OCI-LY3 (cell line): ENCODE measurements around the gene PYY.

ENCODE experiments used
- H2AFZ ChIP-seq: fragments of 200-600, 300-600 bp; shearing (Covaris generic); 2 replicates; pipeline ENCODE4 v1.6.0; 2014; ENCODE audit warnings: antibody characterized with exemption, low read depth, low read length
- H3K27ac ChIP-seq: fragments of 200-600, 300-600 bp; sonication (generic); 2 replicates; pipeline ENCODE4 v1.5.1; 2014; ENCODE audit warnings: mild to moderate bottlenecking, low read length, moderate library complexity, mixed read lengths
- H3K27me3 ChIP-seq: fragments of 200-600, 300-600 bp; sonication (generic); 2 replicates; pipeline ENCODE4 v1.6.1; 2014; ENCODE audit warnings: low read depth, low read length, mixed read lengths
- H3K36me3 ChIP-seq: fragments of 200-600, 300-600 bp; sonication (generic); replicated peaks from 2 replicates; pipeline ENCODE3; 2014; ENCODE audit warnings: low read depth, low read length, mixed read lengths
- H3K4me1 ChIP-seq: fragments of 300-600, 200-600 bp; sonication (generic); 2 replicates; pipeline ENCODE4 v1.6.1; 2014; ENCODE audit warnings: low read length, mixed read lengths
- H3K4me2 ChIP-seq: fragments of 200-600, 300-600 bp; sonication (generic); 2 replicates; pipeline ENCODE4 v1.6.1; 2014; ENCODE audit warnings: low read length, mixed read lengths
- H3K4me3 ChIP-seq: fragments of 300-600, 200-600 bp; sonication (generic); 2 replicates; pipeline ENCODE4 v1.5.1; 2014; ENCODE audit warnings: antibody characterized with exemption, mild to moderate bottlenecking, low read length, moderate library complexity
- H3K79me2 ChIP-seq: fragments of 300-600, 200-600 bp; shearing (Covaris generic); 2 replicates; pipeline ENCODE4 v1.6.1; 2014; ENCODE audit warnings: mild to moderate bottlenecking, low read length, mixed read lengths
- H3K9ac ChIP-seq: fragments of 300-600, 200-600 bp; shearing (Covaris generic); 2 replicates; pipeline ENCODE4 v1.6.0; 2014; ENCODE audit warnings: mild to moderate bottlenecking, low read length, moderate library complexity
- H3K9me3 ChIP-seq: fragments of 200-600, 300-600 bp; shearing (Covaris generic); 2 replicates; pipeline ENCODE4 v1.6.1; 2014; ENCODE audit warnings: low read length, mixed read lengths; ENCODE audit not compliant: insufficient read depth
- H4K20me1 ChIP-seq: fragments of 200-600, 300-600 bp; sonication (generic); 2 replicates; pipeline ENCODE4 v1.6.1; 2016; ENCODE audit warnings: low read length, mixed read lengths; ENCODE audit not compliant: insufficient read depth
- CTCF ChIP-seq: fragments of 200-600, 300-600 bp; sonication (generic); IDR thresholded peaks from 2 replicates; pipeline ENCODE4 v1.5.1; 2014; ENCODE audit warnings: antibody characterized with exemption, low read length, low read depth
- EZH2phosphoT487 ChIP-seq: fragments of 200-600 bp; shearing (Covaris generic); IDR thresholded peaks from 2 replicates; pipeline ENCODE4 v1.6.1; 2018; ENCODE audit warnings: antibody characterized with exemption, mixed run types, low read depth

PYY gene

GRCh38 chr17:43935204-43935925 is 18.4 kb downstream of the PYY start:
- no peak overlapping the region for H2AFZ ChIP-seq
- no peak overlapping the region for H3K9ac ChIP-seq
- 0 out of 2 replicates have a peak, but pooled peaks cover 4% of the 10 kb centered on the region for H3K4me1 ChIP-seq
- H3K4me2 ChIP-seq, result no peak overlapping the region
- H3K9me3 ChIP-seq, result no peaks in the 10 kb centered on the region
- no peaks in the 10 kb centered on the region for H4K20me1 ChIP-seq
- H3K27me3 ChIP-seq, result no peaks in the 10 kb centered on the region
- H3K4me3 ChIP-seq, result no peak overlapping the region
- no peak for TF ChIP-seq EZH2phosphoT487
- TF ChIP-seq CTCF, result no peak
- H3K79me2 ChIP-seq, result no peaks in the 10 kb centered on the region
- H3K27ac ChIP-seq, result no peak overlapping the region
- no peaks in the 10 kb centered on the region for H3K36me3 ChIP-seq

GRCh38 chr17:43932923-43933322 is 20.8 kb downstream of the PYY start:
- H3K4me3 ChIP-seq, result no peak overlapping the region
- no peak overlapping the region for H3K9ac ChIP-seq
- H3K9me3 ChIP-seq, result no peaks in the 10 kb centered on the region
- TF ChIP-seq EZH2phosphoT487 (no peak), CTCF (no peak)
- H3K79me2 ChIP-seq, result no peaks in the 10 kb centered on the region
- no peak overlapping the region for H3K27ac ChIP-seq
- no peaks in the 10 kb centered on the region for H3K4me1 ChIP-seq
- no peak overlapping the region for H3K4me2 ChIP-seq
- no peaks in the 10 kb centered on the region for H4K20me1 ChIP-seq
- no peak overlapping the region for H2AFZ ChIP-seq
- H3K27me3 ChIP-seq, result no peaks in the 10 kb centered on the region
- H3K36me3 ChIP-seq, result no peaks in the 10 kb centered on the region

GRCh38 chr17:43932357-43932756 is 21.4 kb downstream of the PYY start:
- no peak overlapping the region for H3K4me2 ChIP-seq
- H3K4me3 ChIP-seq, result no peak overlapping the region
- no peaks in the 10 kb centered on the region for H3K9me3 ChIP-seq
- H3K9ac ChIP-seq, result no peak overlapping the region
- TF ChIP-seq CTCF (no peak), EZH2phosphoT487 (no peak)
- H3K79me2 ChIP-seq, result no peaks in the 10 kb centered on the region
- no peak overlapping the region for H2AFZ ChIP-seq
- no peaks in the 10 kb centered on the region for H3K36me3 ChIP-seq
- H3K4me1 ChIP-seq, result no peaks in the 10 kb centered on the region
- no peaks in the 10 kb centered on the region for H4K20me1 ChIP-seq
- no peak overlapping the region for H3K27ac ChIP-seq
- no peaks in the 10 kb centered on the region for H3K27me3 ChIP-seq

- H4K20me1 ChIP-seq, result no peaks in the 10 kb centered on the region
- H3K27me3 ChIP-seq, result no peaks in the 10 kb centered on the region
- H3K9ac ChIP-seq, result no peak overlapping the region
- no peak for TF ChIP-seq EZH2phosphoT487
- TF ChIP-seq CTCF, result no peak
- no peak overlapping the region for H3K27ac ChIP-seq
- H3K4me3 ChIP-seq, result no peak overlapping the region
- no peaks in the 10 kb centered on the region for H3K79me2 ChIP-seq
- H3K4me2 ChIP-seq, result no peak overlapping the region
- no peaks in the 10 kb centered on the region for H3K36me3 ChIP-seq
- H2AFZ ChIP-seq, result no peak overlapping the region
- H3K4me1 ChIP-seq, result no peaks in the 10 kb centered on the region
- H3K9me3 ChIP-seq, result no peaks in the 10 kb centered on the region
These were observed 22.6 kb downstream of the PYY start for GRCh38 chr17:43931062-43931571.
